Neural cell (in vitro differentiated cells): ENCODE measurements around the gene NOP9.

ENCODE experiments used
- CTCF ChIP-seq: fragments of 450-650 bp; IDR thresholded peaks from 2 replicates; pipeline ENCODE4 v1.5.1; 2014; ENCODE audit warnings: antibody characterized with exemption, mild to moderate bottlenecking, moderate library complexity; ENCODE audit not compliant: poor library complexity, severe bottlenecking
- MXI1 ChIP-seq: fragments of 450-650 bp; conservative IDR thresholded peaks from 2 replicates; pipeline ENCODE4 v1.6.1; 2014; ENCODE audit warnings: antibody characterized with exemption, mild to moderate bottlenecking; ENCODE audit not compliant: poor library complexity, severe bottlenecking
- SMC3 ChIP-seq: fragments of 450-650 bp; conservative IDR thresholded peaks from 2 replicates; pipeline ENCODE4 v1.6.1; 2014; ENCODE audit warnings: antibody characterized with exemption, mild to moderate bottlenecking, moderate library complexity; ENCODE audit not compliant: poor library complexity
- TAF1 ChIP-seq: IDR thresholded peaks from 2 replicates; pipeline ENCODE4 v1.6.1; 2012; ENCODE audit warnings: low read depth

GRCh38 chr14:24332268-24332993 is 32.8 kb downstream of the NOP9 start:
- no peak for TF ChIP-seq TAF1
- peak; percentile 70 for TF ChIP-seq CTCF
- TF ChIP-seq SMC3: peak; percentile 56
- TF ChIP-seq MXI1: no peak
